Lung (tissue), 12 donors: Measurements from ENCODE around the gene UXS1. TPM values are rescaled to one million over a fixed set of nuclear protein-coding genes. Genes with fewer than 3 reads are reported as not detected.
A peak's percentile ranks its signal among the peaks of the same experiment; 100 is the strongest.

ENCODE experiments used
- ATAC-seq: fragments of 200-7000 bp; cut with Tn5 transposase; one replicate; pipeline ENCODE4 v1.9.1; 2020; ENCODE audit warnings: moderate number of reproducible peaks; ENCODE audit not compliant: insufficient read depth, low FRiP score
- DNase-seq, 3 donors: peaks; one replicate each; pipeline ENCODE4 v3.0.0-alpha.2; 2013 to 2017
- H3K27ac ChIP-seq, 2 donors: one replicate each; pipeline ENCODE4 v1.5.1; 2013; ENCODE audit warnings: mild to moderate bottlenecking in 2 of 2, moderate library complexity in 2 of 2, control low read depth in 1 of 2, inconsistent platforms in 1 of 2, low read depth in 1 of 2, low read length in 1 of 2
- H3K27me3 ChIP-seq, 3 donors: one replicate each; pipeline ENCODE4 v1.5.1; 2013; ENCODE audit warnings: low read length in 2 of 3; ENCODE audit not compliant: control insufficient read depth in 3 of 3, insufficient read depth in 3 of 3
- H3K36me3 ChIP-seq, 4 donors: one replicate each; pipeline ENCODE4 v1.5.1; 2013; ENCODE audit warnings: low read length in 4 of 4, mild to moderate bottlenecking in 1 of 4, moderate library complexity in 1 of 4; ENCODE audit not compliant: control insufficient read depth in 4 of 4, insufficient read depth in 4 of 4
- H3K4me1 ChIP-seq, 5 donors: one replicate each; pipeline ENCODE4 v1.5.1; 2013; ENCODE audit warnings: low read length in 5 of 5, mild to moderate bottlenecking in 2 of 5, moderate library complexity in 1 of 5; ENCODE audit not compliant: control insufficient read depth in 5 of 5, insufficient read depth in 5 of 5
- H3K4me3 ChIP-seq: one replicate; pipeline ENCODE4 v1.5.1; 2013; ENCODE audit warnings: mild to moderate bottlenecking, control low read depth, moderate library complexity
- H3K9ac ChIP-seq, 2 donors: one replicate each; pipeline ENCODE4 v1.5.1; 2013; ENCODE audit warnings: low read length in 2 of 2, control low read depth in 1 of 2; ENCODE audit not compliant: insufficient read depth in 1 of 2
- H3K9me3 ChIP-seq, 4 donors: one replicate each; pipeline ENCODE4 v1.5.1; 2013; ENCODE audit warnings: low read length in 3 of 4, mild to moderate bottlenecking in 1 of 4, moderate library complexity in 1 of 4; ENCODE audit not compliant: control insufficient read depth in 4 of 4, insufficient read depth in 3 of 4
- WGBS, 2 donors: extraction: QIAGEN DNeasy Blood & Tissue Kit; methylation state at CpG; one replicate each; pipeline ENCODE4 v1.1.7; 2013; 5-methylcytosine and 5-hydroxymethylcytosine counted together
- polyA plus RNA-seq, 2 donors: library from polyadenylated mRNA; stranded (reverse); fragments of 200-250 nt; gene quantifications; one replicate each; pipeline ENCODE4 v1.2.1, GENCODE V29; 2013
- total RNA-seq, 2 donors: library from RNA; depleted of rRNA in 1 of 2; stranded (reverse); fragments of >200 nt in 1 of 2; gene quantifications; one replicate each; pipeline ENCODE4 v1.2.1, GENCODE V29; 2014 to 2021
- TF ChIP-seq, protein P1 (sequence below): IDR thresholded peaks from 2 replicates; pipeline ENCODE4 v1.5.1; 2012; ENCODE audit warnings: mild to moderate bottlenecking; ENCODE audit errors: control extremely low read depth, extremely low read depth
- donor health status: control.
- donor health status: control.
- donor health status: Bipolar disorder and iron deficiency.
- donor health status: healthy.
- donor health status: DM: yes; HTN: yes; CAD: no.

UXS1 gene
- total and polyA plus RNA-seq, 4 donors, result 24.6 to 96.5 (median 43.1) TPM

DNA sequence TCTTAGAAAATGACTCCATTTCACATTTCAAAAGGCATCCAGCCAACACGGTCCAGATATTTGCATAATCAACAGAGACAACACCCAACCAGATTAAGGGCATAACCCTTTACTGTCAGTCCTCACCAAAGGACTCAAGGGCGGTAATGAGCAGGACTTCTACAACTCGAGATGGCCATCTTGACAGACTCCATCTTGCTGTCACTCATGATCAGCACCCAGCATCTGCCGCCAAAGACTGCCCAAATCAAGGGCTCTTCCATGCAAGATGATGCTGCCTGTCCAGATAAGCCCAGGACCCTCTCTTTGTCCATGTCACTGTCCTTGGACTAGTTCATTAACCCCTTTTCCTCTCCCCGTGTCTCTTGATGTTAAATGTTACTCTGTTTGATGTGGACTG, 77.9 kb downstream of the UXS1 start:
- H3K27me3 ChIP-seq, result no peaks in the 10 kb centered on the region
- H3K36me3 ChIP-seq, result peaks cover 2 to 31% (median 18%) of the 10 kb centered on the region in 4 donors
- H3K27ac ChIP-seq, result no peak overlapping the region
- TF ChIP-seq, protein P1, sequence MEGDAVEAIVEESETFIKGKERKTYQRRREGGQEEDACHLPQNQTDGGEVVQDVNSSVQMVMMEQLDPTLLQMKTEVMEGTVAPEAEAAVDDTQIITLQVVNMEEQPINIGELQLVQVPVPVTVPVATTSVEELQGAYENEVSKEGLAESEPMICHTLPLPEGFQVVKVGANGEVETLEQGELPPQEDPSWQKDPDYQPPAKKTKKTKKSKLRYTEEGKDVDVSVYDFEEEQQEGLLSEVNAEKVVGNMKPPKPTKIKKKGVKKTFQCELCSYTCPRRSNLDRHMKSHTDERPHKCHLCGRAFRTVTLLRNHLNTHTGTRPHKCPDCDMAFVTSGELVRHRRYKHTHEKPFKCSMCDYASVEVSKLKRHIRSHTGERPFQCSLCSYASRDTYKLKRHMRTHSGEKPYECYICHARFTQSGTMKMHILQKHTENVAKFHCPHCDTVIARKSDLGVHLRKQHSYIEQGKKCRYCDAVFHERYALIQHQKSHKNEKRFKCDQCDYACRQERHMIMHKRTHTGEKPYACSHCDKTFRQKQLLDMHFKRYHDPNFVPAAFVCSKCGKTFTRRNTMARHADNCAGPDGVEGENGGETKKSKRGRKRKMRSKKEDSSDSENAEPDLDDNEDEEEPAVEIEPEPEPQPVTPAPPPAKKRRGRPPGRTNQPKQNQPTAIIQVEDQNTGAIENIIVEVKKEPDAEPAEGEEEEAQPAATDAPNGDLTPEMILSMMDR, result no peak
- WGBS, 2 donors, result 87 to 88% methylated on average over 5 of the region's 5 CpGs
- H3K4me1 ChIP-seq, result peaks cover 0 to 13% (median 5%) of the 10 kb centered on the region in 5 donors
- ATAC-seq, result no peak
- H3K9ac ChIP-seq, result no peak overlapping the region
- no peak for DNase-seq
- H3K4me3 ChIP-seq, result no peak overlapping the region
- H3K9me3 ChIP-seq, result no peaks in the 10 kb centered on the region

DNA sequence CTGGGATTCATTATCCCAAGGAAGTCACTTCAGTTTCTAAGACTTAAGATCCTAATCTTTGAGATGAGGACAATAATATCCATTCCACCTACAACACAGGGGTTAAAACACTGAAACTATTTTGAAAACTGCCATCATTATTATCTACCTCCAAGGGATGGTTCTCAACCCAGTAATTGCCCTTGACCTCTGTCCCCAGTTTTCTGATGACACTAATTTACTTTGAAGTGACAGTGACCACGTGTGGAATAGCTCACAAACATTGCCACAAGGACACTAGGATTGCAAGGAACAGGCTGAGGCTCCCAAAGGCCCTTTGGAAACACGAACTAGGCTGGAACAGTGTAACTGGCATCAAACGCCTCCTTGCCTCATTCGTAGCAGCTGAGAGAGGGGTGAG, 78.4 kb downstream of the UXS1 start:
- TF ChIP-seq, protein P1, result no peak
- Histone ChIP-seq H3K27ac (no peak overlapping the region), H3K9me3 (no peaks in the 10 kb centered on the region), H3K36me3 (peaks cover 2 to 34% (median 19%) of the 10 kb centered on the region in 4 donors), H3K4me3 (no peak overlapping the region), H3K4me1 (peaks cover 0 to 13% (median 5%) of the 10 kb centered on the region in 5 donors), H3K9ac (no peak overlapping the region), H3K27me3 (no peaks in the 10 kb centered on the region)
- WGBS, 2 donors, result 90 to 93% methylated on average over 4 of the region's 4 CpGs
- ATAC-seq (no peak), DNase-seq (no peak)

GRCh38 chr2:106115250-106115649, 78.9 kb downstream of the UXS1 start:
- Histone ChIP-seq H3K4me1 (peaks cover 0 to 13% (median 5%) of the 10 kb centered on the region in 5 donors), H3K9me3 (no peaks in the 10 kb centered on the region), H3K9ac (no peak overlapping the region), H3K4me3 (no peak overlapping the region), H3K36me3 (peaks cover 2 to 33% (median 16%) of the 10 kb centered on the region in 4 donors), H3K27me3 (no peaks in the 10 kb centered on the region), H3K27ac (peak overlapping the region in 1 of 2 donors; percentile 2)
- DNase-seq, result no peak
- no peak for ATAC-seq
- WGBS, 2 donors, result 81 to 95% methylated on average over 2 of the region's 2 CpGs
- TF ChIP-seq, protein P1, result no peak

- H3K4me3 ChIP-seq, result no peak overlapping the region
- ATAC-seq (no peak), DNase-seq (no peak)
- peaks cover 0 to 13% (median 5%) of the 10 kb centered on the region in 5 donors for H3K4me1 ChIP-seq
- WGBS, 2 donors, result 75 to 76% methylated on average over 4 of the region's 4 CpGs
- TF ChIP-seq, protein P1, result no peak
- H3K9ac ChIP-seq, result no peak overlapping the region
- H3K27me3 ChIP-seq, result no peaks in the 10 kb centered on the region
- peak overlapping the region in 1 of 2 donors; percentile 69 for H3K27ac ChIP-seq
- H3K36me3 ChIP-seq, result peaks cover 2 to 32% (median 18%) of the 10 kb centered on the region in 4 donors
- H3K9me3 ChIP-seq, result no peaks in the 10 kb centered on the region
These were observed 79.9 kb downstream of the UXS1 start for GRCh38 chr2:106114166-106114565.
